WTC11 (cell line): ENCODE measurements around the gene ZCCHC7. TPM values are rescaled to one million over a fixed set of nuclear protein-coding genes. Genes with fewer than 3 reads are reported as not detected.
A peak's percentile ranks its signal among the peaks of the same experiment; 100 is the strongest.

Experiments used
- ATAC-seq: fragments of 200-7000 bp; cut with Tn5 transposase; 2 replicates; pipeline ENCODE4 v1.10.0; 2021; ENCODE audit warnings: mild to moderate bottlenecking, moderate library complexity
- CTCF ChIA-PET: fragments of 300-600 bp; sonication (Branson Sonifier 250); formaldehyde crosslinking; loops from one replicate; lab custom pipeline; 2021; ENCODE audit warnings: antibody characterized with exemption; lab: Charles Lee
- POLR2A ChIA-PET: fragments of 350-600 bp; sonication (Branson Sonifier 250); formaldehyde crosslinking; loops from one replicate; lab custom pipeline; 2021; ENCODE audit warnings: antibody characterized with exemption; lab: Charles Lee
- DNase-seq: peaks from one replicate; pipeline ENCODE4 v3.0.0; 2021; ENCODE audit warnings: low spot score
- H3K27ac Mint-ChIP-seq: 2 replicates; pipeline ENCODE4 v1.8.0; 2021; ENCODE audit warnings: mixed read lengths
- H3K27me3 Mint-ChIP-seq: 2 replicates; pipeline ENCODE4 v1.8.0; 2021; ENCODE audit warnings: low read depth, mild to moderate bottlenecking, moderate library complexity, mixed read lengths
- H3K36me3 Mint-ChIP-seq: 2 replicates; pipeline ENCODE4 v1.8.0; 2021; ENCODE audit warnings: mixed read lengths
- H3K4me1 Mint-ChIP-seq: 2 replicates; pipeline ENCODE4 v1.8.0; 2022; ENCODE audit warnings: mixed read lengths
- H3K4me3 Mint-ChIP-seq: 2 replicates; pipeline ENCODE4 v1.8.0; 2021; ENCODE audit warnings: mild to moderate bottlenecking, moderate library complexity, mixed read lengths
- H3K9me3 Mint-ChIP-seq: 2 replicates; pipeline ENCODE4 v1.8.0; 2021; ENCODE audit warnings: mixed read lengths
- CBFB ChIP-seq: sonication (generic); formaldehyde crosslinking; IDR thresholded peaks from 2 replicates; pipeline ENCODE4 v1.8.1; 2022; ENCODE audit warnings: mild to moderate bottlenecking, low read depth, missing genetic modification reagents
- CREB1 ChIP-seq: sonication (generic); formaldehyde crosslinking; IDR thresholded peaks from 2 replicates; pipeline ENCODE4 v1.8.0; 2023; ENCODE audit warnings: mild to moderate bottlenecking, missing genetic modification reagents
- CREM ChIP-seq: sonication (generic); formaldehyde crosslinking; IDR thresholded peaks from 2 replicates; pipeline ENCODE4 v1.8.1; 2022; ENCODE audit warnings: mild to moderate bottlenecking, missing genetic modification reagents, moderate library complexity
- ELF4 ChIP-seq: sonication (generic); formaldehyde crosslinking; IDR thresholded peaks from 2 replicates; pipeline ENCODE4 v1.8.1; 2022; ENCODE audit warnings: low read depth, mild to moderate bottlenecking, moderate library complexity, missing genetic modification reagents
- JAZF1 ChIP-seq: fragments of 250-450 bp; sonication (Bioruptor Pico); IDR thresholded peaks from 2 replicates; pipeline ENCODE4 v1.9.0; 2021; ENCODE audit warnings: moderate library complexity, mild to moderate bottlenecking, inconsistent platforms
- NFATC4 ChIP-seq: fragments of 250-450 bp; sonication (Bioruptor Pico); IDR thresholded peaks from 2 replicates; pipeline ENCODE4 v1.9.0; 2021; ENCODE audit warnings: mild to moderate bottlenecking
- NR1H2 ChIP-seq: sonication (generic); formaldehyde crosslinking; IDR thresholded peaks from 2 replicates; pipeline ENCODE4 v1.9.0; 2021; ENCODE audit warnings: mild to moderate bottlenecking, moderate library complexity, missing genetic modification reagents
- RORB ChIP-seq: fragments of 250-450 bp; sonication (Bioruptor Pico); IDR thresholded peaks from 2 replicates; pipeline ENCODE4 v1.9.0; 2021; ENCODE audit warnings: mild to moderate bottlenecking
- TEAD1 ChIP-seq: sonication (generic); formaldehyde crosslinking; IDR thresholded peaks from 2 replicates; pipeline ENCODE4 v1.8.0; 2022; ENCODE audit warnings: mild to moderate bottlenecking, missing genetic modification reagents
- ZBTB21 ChIP-seq: sonication (generic); formaldehyde crosslinking; IDR thresholded peaks from 2 replicates; pipeline ENCODE4 v1.8.1; 2023; ENCODE audit warnings: mild to moderate bottlenecking, missing genetic modification reagents, borderline replicate concordance
- ZNF263 ChIP-seq: sonication (generic); formaldehyde crosslinking; IDR thresholded peaks from 2 replicates; pipeline ENCODE4 v1.8.1; 2022; ENCODE audit warnings: low read depth, mild to moderate bottlenecking, moderate library complexity, missing genetic modification reagents
- ZNF416 ChIP-seq: fragments of 250-450 bp; sonication (Bioruptor Pico); IDR thresholded peaks from 2 replicates; pipeline ENCODE4 v1.9.0; 2021; ENCODE audit warnings: mild to moderate bottlenecking, inconsistent platforms
- ZNF423 ChIP-seq: fragments of 250-450 bp; sonication (Bioruptor Pico); IDR thresholded peaks from 2 replicates; pipeline ENCODE4 v2.1.2; 2022; ENCODE audit warnings: mild to moderate bottlenecking, moderate library complexity
- ZNF671 ChIP-seq: fragments of 250-450 bp; sonication (Bioruptor Pico); IDR thresholded peaks from 2 replicates; pipeline ENCODE4 v1.8.0; 2021; ENCODE audit warnings: mild to moderate bottlenecking
- total RNA-seq: library from RNA; stranded (reverse); gene quantifications from 3 replicates; pipeline ENCODE4 v1.2.3, GENCODE V29; 2021
- TF ChIP-seq, protein P1 (sequence below): fragments of 250-450 bp; sonication (Bioruptor Pico); IDR thresholded peaks from 2 replicates; pipeline ENCODE4 v2.1.2; 2022; ENCODE audit warnings: mild to moderate bottlenecking, moderate library complexity
- TF ChIP-seq, protein P2 (sequence below): sonication (generic); formaldehyde crosslinking; IDR thresholded peaks from 2 replicates; pipeline ENCODE4 v1.8.1; 2023; ENCODE audit warnings: mild to moderate bottlenecking, missing genetic modification reagents, borderline replicate concordance
- TF ChIP-seq, protein P3 (sequence below): sonication (generic); formaldehyde crosslinking; conservative IDR thresholded peaks from 2 replicates; pipeline ENCODE4 v1.8.1; 2022; ENCODE audit warnings: mild to moderate bottlenecking, missing genetic modification reagents
- TF ChIP-seq, protein P4 (sequence below): sonication (generic); formaldehyde crosslinking; IDR thresholded peaks from 2 replicates; pipeline ENCODE4 v1.8.0; 2022; ENCODE audit warnings: mild to moderate bottlenecking, missing genetic modification reagents
- TF ChIP-seq, protein P5 (sequence below): fragments of 200-600 bp; IDR thresholded peaks from 2 replicates; pipeline ENCODE4 v1.8.0; 2022; ENCODE audit warnings: antibody characterized with exemption

ZCCHC7 gene
- total RNA-seq, 1 experiment from 2014 or later, result 30.1 TPM

DNA sequence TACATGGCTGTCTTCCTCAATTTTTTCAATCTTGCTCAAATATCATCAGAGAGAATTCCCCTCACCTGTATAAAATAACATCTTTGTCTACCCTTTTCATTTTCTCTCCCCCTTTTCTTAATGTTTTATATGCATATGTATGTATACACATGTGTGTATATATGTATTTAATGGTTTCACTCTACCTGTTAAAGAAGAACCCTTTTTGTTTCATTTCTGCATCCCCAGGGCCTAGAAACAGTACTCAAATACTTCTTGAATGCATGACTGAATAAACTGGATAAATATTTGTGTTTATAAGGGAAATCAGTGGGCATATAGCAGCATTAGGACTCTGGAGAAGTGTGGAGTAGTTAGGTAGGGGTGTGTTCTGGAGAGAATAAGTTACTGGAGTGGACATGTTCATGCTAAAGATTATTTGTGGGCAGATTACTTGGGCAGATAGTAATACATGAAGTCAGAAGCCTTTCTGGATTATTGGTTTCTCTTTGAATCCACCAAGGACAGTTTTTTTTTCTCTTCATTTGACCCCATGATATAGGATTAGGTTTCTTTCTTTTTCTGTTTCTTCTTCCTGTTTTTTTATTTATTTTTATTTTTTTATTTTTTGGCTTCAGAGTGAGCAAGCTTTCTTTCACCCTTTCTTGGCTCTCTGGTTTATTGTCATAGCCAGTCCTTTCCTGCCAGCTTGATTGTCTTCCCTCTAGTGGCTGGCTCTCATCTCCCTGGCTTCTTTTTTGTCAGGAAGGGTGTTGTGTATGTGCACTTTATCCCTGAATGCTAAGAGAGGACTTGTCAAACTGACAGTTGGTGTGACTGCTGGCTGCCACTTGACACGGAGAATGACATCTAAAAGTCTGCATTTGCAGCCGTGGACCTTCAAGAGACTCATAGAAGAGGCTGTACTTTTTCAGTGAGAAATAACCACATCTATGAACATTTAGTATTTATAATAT, 89.3 kb downstream of the ZCCHC7 start (continued):
- no peak for TF ChIP-seq JAZF1 (CRISPR knock-in tag)

DNA sequence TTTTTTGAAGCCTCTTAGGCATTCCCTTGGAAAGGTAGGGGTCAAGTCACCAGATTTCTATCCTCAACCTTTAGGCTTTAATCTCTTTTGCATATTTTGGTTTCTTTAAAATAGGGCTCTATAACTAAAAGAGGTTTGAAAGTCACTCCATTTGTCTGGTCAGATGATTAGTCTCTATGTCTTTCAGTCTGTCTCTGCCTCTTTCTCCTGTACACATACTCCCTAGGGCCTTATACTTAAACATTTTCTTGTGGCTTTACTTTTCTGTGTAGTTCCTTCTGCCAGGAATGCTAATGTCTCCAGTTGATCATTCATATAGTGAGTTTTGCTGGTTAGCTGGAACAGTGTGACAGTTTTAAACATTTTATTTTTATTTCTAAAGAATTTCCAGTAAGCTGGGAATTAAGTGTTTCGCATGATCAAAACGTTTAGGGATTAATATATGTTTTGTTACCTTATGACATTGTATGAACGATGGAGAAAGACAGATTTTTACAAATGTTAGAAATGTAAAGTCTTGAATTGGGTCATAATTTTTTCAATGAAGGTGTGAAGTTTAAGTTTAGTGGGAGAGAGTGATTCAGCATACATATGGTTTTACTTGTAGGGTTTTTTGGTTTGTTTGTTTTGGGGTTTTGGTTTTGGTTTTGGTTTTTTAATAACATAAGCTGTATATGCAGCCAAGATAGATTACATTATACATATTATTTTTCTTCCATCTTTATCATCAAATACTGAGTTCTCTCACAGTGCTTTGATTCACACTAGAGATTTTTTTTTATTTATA, 90.6 kb downstream of the ZCCHC7 start:
- no peak for TF ChIP-seq ZNF416 (CRISPR knock-in tag)
- no peak for TF ChIP-seq ZNF423 (CRISPR knock-in tag)
- TF ChIP-seq NFATC4 (CRISPR knock-in tag), result no peak
- TF ChIP-seq ZNF263 (CRISPR knock-in tag), result no peak
- no peak for TF ChIP-seq TEAD1 (CRISPR knock-in tag)
- TF ChIP-seq, protein P1, sequence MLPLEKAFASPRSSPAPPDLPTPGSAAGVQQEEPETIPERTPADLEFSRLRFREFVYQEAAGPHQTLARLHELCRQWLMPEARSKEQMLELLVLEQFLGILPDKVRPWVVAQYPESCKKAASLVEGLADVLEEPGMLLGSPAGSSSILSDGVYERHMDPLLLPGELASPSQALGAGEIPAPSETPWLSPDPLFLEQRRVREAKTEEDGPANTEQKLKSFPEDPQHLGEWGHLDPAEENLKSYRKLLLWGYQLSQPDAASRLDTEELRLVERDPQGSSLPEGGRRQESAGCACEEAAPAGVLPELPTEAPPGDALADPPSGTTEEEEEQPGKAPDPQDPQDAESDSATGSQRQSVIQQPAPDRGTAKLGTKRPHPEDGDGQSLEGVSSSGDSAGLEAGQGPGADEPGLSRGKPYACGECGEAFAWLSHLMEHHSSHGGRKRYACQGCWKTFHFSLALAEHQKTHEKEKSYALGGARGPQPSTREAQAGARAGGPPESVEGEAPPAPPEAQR (CRISPR knock-in tag), result no peak
- no peak for TF ChIP-seq NR1H2
- no peak for TF ChIP-seq CBFB (CRISPR knock-in tag)
- TF ChIP-seq RORB (CRISPR knock-in tag), result no peak
- no peak for TF ChIP-seq CREB1 (CRISPR knock-in tag)
- TF ChIP-seq, protein P2, sequence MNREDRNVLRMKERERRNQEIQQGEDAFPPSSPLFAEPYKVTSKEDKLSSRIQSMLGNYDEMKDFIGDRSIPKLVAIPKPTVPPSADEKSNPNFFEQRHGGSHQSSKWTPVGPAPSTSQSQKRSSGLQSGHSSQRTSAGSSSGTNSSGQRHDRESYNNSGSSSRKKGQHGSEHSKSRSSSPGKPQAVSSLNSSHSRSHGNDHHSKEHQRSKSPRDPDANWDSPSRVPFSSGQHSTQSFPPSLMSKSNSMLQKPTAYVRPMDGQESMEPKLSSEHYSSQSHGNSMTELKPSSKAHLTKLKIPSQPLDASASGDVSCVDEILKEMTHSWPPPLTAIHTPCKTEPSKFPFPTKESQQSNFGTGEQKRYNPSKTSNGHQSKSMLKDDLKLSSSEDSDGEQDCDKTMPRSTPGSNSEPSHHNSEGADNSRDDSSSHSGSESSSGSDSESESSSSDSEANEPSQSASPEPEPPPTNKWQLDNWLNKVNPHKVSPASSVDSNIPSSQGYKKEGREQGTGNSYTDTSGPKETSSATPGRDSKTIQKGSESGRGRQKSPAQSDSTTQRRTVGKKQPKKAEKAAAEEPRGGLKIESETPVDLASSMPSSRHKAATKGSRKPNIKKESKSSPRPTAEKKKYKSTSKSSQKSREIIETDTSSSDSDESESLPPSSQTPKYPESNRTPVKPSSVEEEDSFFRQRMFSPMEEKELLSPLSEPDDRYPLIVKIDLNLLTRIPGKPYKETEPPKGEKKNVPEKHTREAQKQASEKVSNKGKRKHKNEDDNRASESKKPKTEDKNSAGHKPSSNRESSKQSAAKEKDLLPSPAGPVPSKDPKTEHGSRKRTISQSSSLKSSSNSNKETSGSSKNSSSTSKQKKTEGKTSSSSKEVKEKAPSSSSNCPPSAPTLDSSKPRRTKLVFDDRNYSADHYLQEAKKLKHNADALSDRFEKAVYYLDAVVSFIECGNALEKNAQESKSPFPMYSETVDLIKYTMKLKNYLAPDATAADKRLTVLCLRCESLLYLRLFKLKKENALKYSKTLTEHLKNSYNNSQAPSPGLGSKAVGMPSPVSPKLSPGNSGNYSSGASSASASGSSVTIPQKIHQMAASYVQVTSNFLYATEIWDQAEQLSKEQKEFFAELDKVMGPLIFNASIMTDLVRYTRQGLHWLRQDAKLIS, result no peak
- TF ChIP-seq ELF4 (CRISPR knock-in tag), result no peak
- TF ChIP-seq ZBTB21, result no peak
- TF ChIP-seq, protein P3, sequence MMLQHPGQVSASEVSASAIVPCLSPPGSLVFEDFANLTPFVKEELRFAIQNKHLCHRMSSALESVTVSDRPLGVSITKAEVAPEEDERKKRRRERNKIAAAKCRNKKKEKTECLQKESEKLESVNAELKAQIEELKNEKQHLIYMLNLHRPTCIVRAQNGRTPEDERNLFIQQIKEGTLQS (CRISPR knock-in tag), result no peak
- TF ChIP-seq CREM (CRISPR knock-in tag), result no peak
- TF ChIP-seq ZNF671, result no peak
- TF ChIP-seq, protein P4, sequence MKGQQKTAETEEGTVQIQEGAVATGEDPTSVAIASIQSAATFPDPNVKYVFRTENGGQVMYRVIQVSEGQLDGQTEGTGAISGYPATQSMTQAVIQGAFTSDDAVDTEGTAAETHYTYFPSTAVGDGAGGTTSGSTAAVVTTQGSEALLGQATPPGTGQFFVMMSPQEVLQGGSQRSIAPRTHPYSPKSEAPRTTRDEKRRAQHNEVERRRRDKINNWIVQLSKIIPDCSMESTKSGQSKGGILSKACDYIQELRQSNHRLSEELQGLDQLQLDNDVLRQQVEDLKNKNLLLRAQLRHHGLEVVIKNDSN (CRISPR knock-in tag), result no peak
- TF ChIP-seq, protein P5, sequence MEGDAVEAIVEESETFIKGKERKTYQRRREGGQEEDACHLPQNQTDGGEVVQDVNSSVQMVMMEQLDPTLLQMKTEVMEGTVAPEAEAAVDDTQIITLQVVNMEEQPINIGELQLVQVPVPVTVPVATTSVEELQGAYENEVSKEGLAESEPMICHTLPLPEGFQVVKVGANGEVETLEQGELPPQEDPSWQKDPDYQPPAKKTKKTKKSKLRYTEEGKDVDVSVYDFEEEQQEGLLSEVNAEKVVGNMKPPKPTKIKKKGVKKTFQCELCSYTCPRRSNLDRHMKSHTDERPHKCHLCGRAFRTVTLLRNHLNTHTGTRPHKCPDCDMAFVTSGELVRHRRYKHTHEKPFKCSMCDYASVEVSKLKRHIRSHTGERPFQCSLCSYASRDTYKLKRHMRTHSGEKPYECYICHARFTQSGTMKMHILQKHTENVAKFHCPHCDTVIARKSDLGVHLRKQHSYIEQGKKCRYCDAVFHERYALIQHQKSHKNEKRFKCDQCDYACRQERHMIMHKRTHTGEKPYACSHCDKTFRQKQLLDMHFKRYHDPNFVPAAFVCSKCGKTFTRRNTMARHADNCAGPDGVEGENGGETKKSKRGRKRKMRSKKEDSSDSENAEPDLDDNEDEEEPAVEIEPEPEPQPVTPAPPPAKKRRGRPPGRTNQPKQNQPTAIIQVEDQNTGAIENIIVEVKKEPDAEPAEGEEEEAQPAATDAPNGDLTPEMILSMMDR, result no peak
- DNase-seq, result no peak
- ATAC-seq, result no peak
- Mint-ChIP-seq H3K27ac (0 out of 2 replicates have a peak overlapping the region, but pooled peaks have one; percentile 26), H3K27me3 (no peaks in the 10 kb centered on the region), H3K4me1 (peaks cover 39% of the 10 kb centered on the region), H3K36me3 (peaks cover 3% of the 10 kb centered on the region), H3K4me3 (no peak overlapping the region), H3K9me3 (no peaks in the 10 kb centered on the region)
- POLR2A ChIA-PET, result no interaction called here
- CTCF ChIA-PET, result interaction anchor here (0.9 kb wide), 1 partner anchor 41 kb away, joined by 4 read pairs; no protein-coding TSS in a partner anchor
